ENCODE results near the gene ZNF324.

Gene ZNF324

DNA sequence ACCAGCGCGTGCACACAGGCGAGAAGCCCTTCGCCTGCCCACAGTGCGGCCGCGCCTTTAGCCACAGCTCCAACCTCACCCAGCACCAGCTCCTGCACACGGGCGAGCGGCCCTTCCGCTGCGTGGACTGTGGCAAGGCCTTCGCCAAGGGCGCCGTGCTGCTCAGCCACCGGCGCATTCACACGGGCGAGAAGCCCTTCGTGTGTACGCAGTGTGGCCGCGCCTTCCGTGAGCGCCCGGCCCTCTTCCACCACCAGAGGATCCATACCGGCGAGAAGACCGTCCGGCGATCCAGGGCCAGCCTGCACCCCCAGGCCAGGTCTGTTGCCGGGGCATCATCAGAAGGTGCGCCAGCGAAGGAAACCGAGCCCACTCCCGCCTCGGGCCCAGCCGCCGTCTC is 4.9 kb downstream of the ZNF324 start:
- CTCF ChIA-PET = no interaction called here
- H3K4me3 ChIP-seq (ENCODE audit: low read depth, low read length) = no peak overlapping the region
- no peak for TF ChIP-seq CTCF (IDR thresholded peaks at IDR 0.05; ENCODE audit: insufficient read depth, low read length, missing control alignments)
- POLR2A ChIA-PET = no interaction called here
- DNase-seq (ENCODE audit: low read depth, low spot score) = no peak

DNA sequence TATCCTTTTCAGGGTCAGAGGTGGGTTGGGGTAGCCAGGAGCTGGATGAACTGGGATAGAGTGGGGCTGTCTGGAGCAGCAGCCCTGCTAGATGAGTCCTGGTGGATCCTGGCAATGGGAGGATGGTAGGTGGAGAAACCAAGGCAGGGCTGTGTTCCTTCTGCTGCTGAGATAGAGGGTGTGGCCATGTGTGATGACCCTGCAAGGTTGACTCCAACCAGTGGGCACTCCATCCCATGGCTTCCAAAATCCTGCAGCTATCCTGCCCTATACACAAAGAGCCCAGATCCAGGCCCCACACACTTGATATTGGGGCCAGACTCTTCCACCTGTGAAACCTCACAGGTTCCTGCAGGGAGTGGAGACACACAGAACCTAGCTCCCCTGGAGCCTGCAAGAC is 6.9 kb downstream of the ZNF324 start:
- POLR2A ChIA-PET = interaction anchor here (0.6 kb wide), 1 partner anchor 10 kb away, joined by 3 read pairs; no protein-coding TSS in a partner anchor
- no peak overlapping the region; the same call in 1 of the 2 replicates for H3K4me3 ChIP-seq (ENCODE audit: low read depth, low read length)
- no peak for DNase-seq (ENCODE audit: low read depth, low spot score)
- TF ChIP-seq CTCF (IDR thresholded peaks at IDR 0.05; ENCODE audit: insufficient read depth, low read length, missing control alignments) = no peak
- CTCF ChIA-PET = interaction anchor here (1.1 to 2.3 kb wide), 3 partner anchors 40 to 67 kb away, joined by 3 to 7 read pairs (median 4); partner anchors contain the start of gene ZBTB45

DNA sequence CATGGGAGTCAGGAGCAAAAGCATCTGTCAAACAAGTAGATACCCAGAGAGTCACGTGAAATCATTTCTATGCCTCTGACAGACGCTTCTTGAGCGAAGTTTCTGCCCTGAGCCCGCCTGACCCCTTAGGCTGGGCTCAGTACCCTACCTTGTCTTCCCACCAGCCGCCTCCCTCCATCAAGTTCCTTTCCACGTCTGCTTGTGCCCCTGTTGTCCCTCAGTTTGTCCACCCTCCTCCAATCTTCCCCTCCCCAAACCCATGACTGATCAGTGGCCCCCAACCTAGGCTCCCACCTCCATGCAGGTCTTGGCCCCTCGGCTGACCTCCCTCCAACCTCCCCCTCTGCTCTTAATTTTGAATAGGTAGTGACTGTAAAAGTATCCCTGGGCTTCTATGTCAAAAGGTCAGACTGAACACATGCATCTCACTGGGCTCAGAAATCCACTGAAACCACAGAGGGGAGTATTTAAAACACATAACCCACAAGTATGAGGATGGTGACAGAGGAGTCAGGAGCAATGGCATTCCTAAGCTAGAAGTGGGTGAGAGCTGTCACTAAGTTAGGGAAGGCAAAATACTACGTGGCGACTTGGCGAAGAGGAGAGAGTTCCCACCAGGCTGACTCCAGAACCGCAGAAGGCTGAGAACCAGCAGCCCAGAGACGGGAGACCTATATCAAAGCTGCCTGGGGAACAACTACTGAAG is 7.6 kb downstream of the ZNF324 start:
- POLR2A ChIA-PET = interaction anchor here (1.0 to 1.9 kb wide), 2 partner anchors 34 to 45 kb away, joined by 4 read pairs; partner anchors contain the start of genes ZBTB45 and ZNF132
- TF ChIP-seq CTCF (IDR thresholded peaks at IDR 0.05; ENCODE audit: insufficient read depth, low read length, missing control alignments) = no peak
- CTCF ChIA-PET = interaction anchor here (1.5 to 2.3 kb wide), 2 partner anchors 39 to 45 kb away, joined by 4 to 7 read pairs; partner anchors contain the start of gene ZBTB45
- peak; percentile 52 for DNase-seq (ENCODE audit: low read depth, low spot score)
- no peak overlapping the region for H3K4me3 ChIP-seq (ENCODE audit: low read depth, low read length)

DNA sequence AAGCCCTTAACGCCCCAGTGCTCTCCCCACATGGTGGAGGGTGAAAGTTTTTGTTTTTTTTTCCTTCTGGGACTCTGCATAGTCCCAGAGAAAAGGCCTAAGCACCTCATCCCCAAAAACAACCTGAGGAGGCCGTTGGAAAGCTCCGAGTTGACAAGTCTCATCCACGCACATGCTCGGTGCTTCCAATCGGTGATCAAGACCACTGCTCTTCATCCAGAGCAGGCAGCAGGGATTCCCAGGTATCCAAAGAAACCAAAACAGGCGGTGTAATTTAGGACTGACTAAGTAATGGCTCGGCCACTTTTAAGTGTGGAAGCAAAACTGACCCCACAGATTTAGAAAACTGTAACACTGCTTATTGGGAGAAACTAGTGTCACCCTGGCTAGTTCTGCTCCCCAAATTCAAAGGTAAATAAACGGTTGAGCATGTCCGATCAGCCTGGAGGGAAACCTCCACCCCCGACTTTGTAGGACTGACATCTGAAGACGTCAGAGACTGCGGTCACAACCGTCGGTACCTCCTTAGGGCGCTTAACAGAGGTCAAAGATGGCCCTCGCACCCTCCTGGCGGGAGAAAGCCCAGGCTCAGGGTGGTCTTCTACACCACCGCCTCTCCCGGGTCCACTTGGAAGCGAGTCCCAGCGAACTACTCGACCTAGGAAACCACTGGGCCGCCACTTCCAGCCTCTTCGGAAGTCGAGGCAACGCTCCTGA is 8.3 kb downstream of the ZNF324 start:
- H3K4me3 ChIP-seq (ENCODE audit: low read depth, low read length) = peak overlapping the region; percentile 74
- TF ChIP-seq CTCF (IDR thresholded peaks at IDR 0.05; ENCODE audit: insufficient read depth, low read length, missing control alignments) = no peak
- POLR2A ChIA-PET = interaction anchor here (0.5 to 1.9 kb wide), 7 partner anchors 9 to 811 kb away, joined by 3 to 4 read pairs (median 3); partner anchors contain the start of genes ZBTB45, ZNF132 and ZNF324
- no peak for DNase-seq (ENCODE audit: low read depth, low spot score)
- CTCF ChIA-PET = interaction anchor here (2.3 kb wide), 1 partner anchor 44 kb away, joined by 7 read pairs; the partner anchor contains the start of gene ZBTB45

DNA sequence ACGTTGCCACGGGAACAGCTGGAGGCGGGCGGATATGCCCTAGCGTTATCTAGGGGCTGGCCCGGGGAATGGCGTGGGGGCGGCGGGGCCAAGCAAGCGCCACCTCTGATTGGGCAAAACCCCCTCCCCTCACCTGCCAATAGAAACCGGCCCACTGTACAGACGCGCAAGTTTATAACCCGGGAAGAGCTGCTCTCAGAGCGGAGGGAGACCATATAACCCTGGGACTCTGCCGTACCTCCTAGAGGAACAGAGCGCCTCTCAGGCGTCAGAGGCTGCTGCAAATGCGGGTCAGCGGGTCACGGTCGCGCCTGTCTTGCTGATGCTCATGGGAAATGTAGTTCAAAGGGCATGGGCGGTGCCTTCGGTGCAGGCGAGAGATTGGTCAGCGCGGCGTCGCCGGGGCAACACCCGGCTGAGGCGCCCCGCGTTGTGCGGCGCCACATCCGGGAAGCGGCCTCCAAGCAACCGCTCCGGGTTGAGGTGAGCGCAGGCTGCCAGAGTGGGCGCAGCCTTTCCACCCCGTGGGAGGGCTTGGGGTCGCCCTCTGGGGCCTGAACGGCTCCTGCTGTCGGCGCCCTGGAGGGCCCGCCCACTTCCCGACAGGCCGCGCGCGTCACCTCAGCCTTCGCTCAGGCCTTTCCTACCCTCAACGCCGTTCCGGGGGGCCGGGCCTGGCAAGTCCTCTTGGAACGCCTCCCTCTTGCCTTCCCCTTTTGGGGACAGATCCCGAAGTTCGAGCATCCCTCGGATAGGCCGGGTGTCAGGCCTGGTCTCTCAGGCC is 9.0 kb downstream of the ZNF324 start, which contains the start of gene ZNF446:
TSS of gene ZNF446 (plus strand) at position 639 of the 784 bp plus-strand sequence. CDS start 867 bp downstream, outside the sequence.
- ChIA-PET CTCF (interaction anchor here (2.3 kb wide), 1 partner anchor 43 kb away, joined by 7 read pairs; the partner anchor contains the start of gene ZBTB45), POLR2A (interaction anchor here (0.5 to 1.9 kb wide), 6 partner anchors 9 to 812 kb away, joined by 3 to 4 read pairs (median 3); partner anchors contain the start of genes ZBTB45 and ZNF324)
- peak; percentile 59 for DNase-seq (ENCODE audit: low read depth, low spot score)
- TF ChIP-seq CTCF (IDR thresholded peaks at IDR 0.05; ENCODE audit: insufficient read depth, low read length, missing control alignments) = no peak
- peak within 1 kb of the TSS; percentile 74 for H3K4me3 ChIP-seq (ENCODE audit: low read depth, low read length)
